GM21360 (cell line): ENCODE results near the gene ELOB.

Experiments
- ATAC-seq: cut with Tn5 transposase; IDR thresholded peaks from one replicate; pipeline ENCODE4 v1.9.1; 2021; ENCODE audit warnings: mild to moderate bottlenecking, moderate library complexity; ENCODE audit not compliant: unreplicated experiment

The ELOB gene

DNA sequence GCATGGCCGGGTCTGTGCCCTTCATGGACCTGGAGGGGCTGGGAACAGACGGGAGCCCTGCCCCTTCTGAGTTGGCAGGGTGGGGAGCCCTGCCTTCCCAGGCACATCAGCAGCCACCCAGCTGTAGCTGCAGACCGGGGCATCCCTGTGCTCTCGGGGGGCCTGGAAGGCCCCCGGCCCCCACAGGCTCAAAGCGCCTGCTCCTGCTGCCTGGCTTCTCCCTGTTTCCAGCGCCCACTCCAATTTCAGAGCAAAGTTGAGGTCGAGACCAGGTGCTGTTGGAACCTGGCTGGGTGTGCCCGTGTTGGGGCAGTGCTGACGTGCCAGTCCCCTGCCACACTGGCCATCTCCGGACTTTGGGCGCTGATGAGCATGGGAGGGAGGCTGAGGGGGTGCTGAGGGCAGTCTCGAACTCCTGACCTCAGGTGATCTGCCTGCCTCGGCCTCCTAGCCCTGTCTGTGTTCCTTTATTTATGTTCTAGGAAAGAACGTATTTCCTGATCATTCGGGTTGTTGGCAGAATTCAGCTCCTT is 52.2 kb downstream of the ELOB start:
- ATAC-seq: no peak

DNA sequence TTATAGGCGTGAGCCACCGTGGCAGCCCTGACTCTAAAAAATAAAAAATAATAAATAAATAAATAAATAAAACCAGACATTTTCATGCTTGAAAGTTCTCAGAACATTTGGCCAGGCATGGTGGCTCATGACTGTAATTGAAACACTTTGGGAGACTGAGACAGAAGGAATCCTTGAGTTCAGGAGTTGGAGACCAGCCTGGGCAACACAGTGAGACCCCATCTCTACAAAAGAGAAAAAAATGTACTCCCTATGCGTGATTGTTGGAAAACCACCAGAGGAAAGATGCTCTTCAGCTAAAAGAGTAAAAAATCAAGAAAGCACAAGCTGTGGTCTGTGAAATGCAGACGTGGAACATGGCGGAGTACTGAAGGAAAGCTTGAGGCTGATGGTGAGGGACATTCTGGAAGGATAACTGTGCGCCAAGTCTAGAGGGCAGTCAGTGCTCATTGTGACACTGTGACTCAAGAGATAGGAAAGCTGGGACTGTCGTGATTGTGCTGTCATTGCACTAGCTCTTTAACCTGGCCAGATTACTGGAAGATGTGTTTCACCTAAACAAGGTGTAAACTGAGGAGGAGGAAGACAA is 52.9 kb downstream of the ELOB start:
- no peak for ATAC-seq

DNA sequence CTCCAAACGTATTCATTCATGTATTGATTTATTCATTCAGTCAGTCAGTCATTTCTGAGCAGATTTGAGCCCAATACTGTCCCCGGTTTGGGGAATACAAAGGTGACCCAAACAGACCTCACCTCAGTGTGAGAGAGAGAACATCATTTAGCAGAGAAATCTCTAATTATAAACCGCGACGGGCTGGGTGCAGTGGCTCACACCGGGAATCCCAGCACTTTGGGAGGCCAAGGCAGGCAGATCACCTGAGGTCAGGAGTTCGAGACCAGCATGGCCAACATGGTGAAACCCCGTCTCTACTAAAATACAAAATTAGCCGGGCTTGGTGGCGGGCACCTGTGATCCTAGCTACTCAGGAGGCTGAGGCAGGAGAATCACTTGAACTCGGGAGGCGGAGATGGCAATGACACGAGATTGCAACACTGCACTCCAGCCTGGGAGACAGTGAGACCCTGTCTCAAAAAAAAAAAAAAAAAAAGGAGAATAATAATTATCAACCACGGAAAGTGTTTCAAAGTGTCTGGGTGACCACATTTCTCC is 55.4 kb downstream of the ELOB start:
- peak; percentile 1 for ATAC-seq
